Heart left ventricle (tissue), 13 donors: ENCODE results near the gene INPP1.

Source experiments
- POLR2A ChIP-seq, 2 donors: fragments of 450-650 bp; IDR thresholded peaks; one replicate each; pipeline ENCODE4 v1.6.1; 2017; ENCODE audit warnings: antibody characterized with exemption in 2 of 2, mild to moderate bottlenecking in 2 of 2, moderate library complexity in 2 of 2
- TF ChIP-seq, protein P1 (sequence below), 12 donors: fragments of 200-600 bp; sonication (generic) in 4 of 12; IDR thresholded peaks; one replicate each; pipeline versions ENCODE4 v1.5.0 to v1.8.0; 2018 to 2022; ENCODE audit warnings: antibody characterized with exemption in 12 of 12, mild to moderate bottlenecking in 5 of 12
- donor health status: ischemic (EF 13 %, LVEDD 7.1; RV severe dilation, severe dysfunction).
- donor health status: DM: no; HTN: yes; CAD: no.
- donor health status: DM: no; HTN: no; CAD: no.
- donor health status: ischemic (EF 25% LVEDD 6.9; RV normal size, moderate dysfunction).
- donor health status: ischemic (EF 25% LVEDD 5.7; RV mildly dilated, moderate dysfunction).
- donor health status: ischemic (EF 35%, LVEDD 5.7; RV mildly dilated, moderate dysfunction).
- donor health status: nonischemic (EF 11% LVEDD 7.7; RV severe dilation, severe dysfunction).
- donor health status: DM: yes; HTN: yes; CAD: no.
- donor health status: PGD.
- donor health status: ischemic (EF 29% LVEDD 5.4; RV normal size, mild dysfunction).
- donor health status: nonischemic (EF 23%, LVEDD 6.1; RV moderate dilation, normal function).

GRCh38 chr2:190365499-190366204, 22.3 kb downstream of the INPP1 start:
- TF ChIP-seq, protein P1, sequence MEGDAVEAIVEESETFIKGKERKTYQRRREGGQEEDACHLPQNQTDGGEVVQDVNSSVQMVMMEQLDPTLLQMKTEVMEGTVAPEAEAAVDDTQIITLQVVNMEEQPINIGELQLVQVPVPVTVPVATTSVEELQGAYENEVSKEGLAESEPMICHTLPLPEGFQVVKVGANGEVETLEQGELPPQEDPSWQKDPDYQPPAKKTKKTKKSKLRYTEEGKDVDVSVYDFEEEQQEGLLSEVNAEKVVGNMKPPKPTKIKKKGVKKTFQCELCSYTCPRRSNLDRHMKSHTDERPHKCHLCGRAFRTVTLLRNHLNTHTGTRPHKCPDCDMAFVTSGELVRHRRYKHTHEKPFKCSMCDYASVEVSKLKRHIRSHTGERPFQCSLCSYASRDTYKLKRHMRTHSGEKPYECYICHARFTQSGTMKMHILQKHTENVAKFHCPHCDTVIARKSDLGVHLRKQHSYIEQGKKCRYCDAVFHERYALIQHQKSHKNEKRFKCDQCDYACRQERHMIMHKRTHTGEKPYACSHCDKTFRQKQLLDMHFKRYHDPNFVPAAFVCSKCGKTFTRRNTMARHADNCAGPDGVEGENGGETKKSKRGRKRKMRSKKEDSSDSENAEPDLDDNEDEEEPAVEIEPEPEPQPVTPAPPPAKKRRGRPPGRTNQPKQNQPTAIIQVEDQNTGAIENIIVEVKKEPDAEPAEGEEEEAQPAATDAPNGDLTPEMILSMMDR (IDR thresholded peaks at IDR 0.05) = no peak
- TF ChIP-seq POLR2A (IDR thresholded peaks at IDR 0.05) = no peak
